Kidney (tissue), 14 donors: ENCODE data around the gene LTB4R2. TPM values are rescaled to one million over a fixed set of nuclear protein-coding genes. Genes with fewer than 3 reads are reported as not detected.

Experiments used
- DNase-seq, 5 donors: peaks; one replicate each; pipeline ENCODE4 v3.0.0-alpha.2; 2013 to 2020
- FAIRE-seq: peaks from 2 replicates; lab custom pipeline; 2012; peaks lifted over from hg19 to GRCh38; lab: Jason Lieb, UNC
- H3K27ac ChIP-seq, 2 donors: one replicate each; pipeline ENCODE4 v1.7.0; 2013; ENCODE audit warnings: low read depth in 2 of 2, low read length in 2 of 2, inconsistent platforms in 1 of 2
- H3K27me3 ChIP-seq: one replicate; pipeline ENCODE4 v1.7.1; 2013; ENCODE audit warnings: low read length, inconsistent platforms; ENCODE audit not compliant: control insufficient read depth, insufficient read depth
- H3K36me3 ChIP-seq, 3 donors: one replicate each; pipeline versions ENCODE4 v1.7.0 to v1.7.1; 2013; ENCODE audit warnings: low read length in 3 of 3, control low read depth in 1 of 3, inconsistent platforms in 1 of 3; ENCODE audit not compliant: insufficient read depth in 3 of 3, control insufficient read depth in 2 of 3
- H3K4me1 ChIP-seq, 3 donors: one replicate each; pipeline versions ENCODE4 v1.7.0 to v1.7.1; 2013; ENCODE audit warnings: low read length in 3 of 3, inconsistent platforms in 1 of 3, low read depth in 1 of 3; ENCODE audit not compliant: control insufficient read depth in 2 of 3, insufficient read depth in 2 of 3
- H3K4me3 ChIP-seq, 3 donors: one replicate each; pipeline versions ENCODE4 v1.7.0 to v1.8.1; 2013; ENCODE audit warnings: low read length in 3 of 3, control low read depth in 1 of 3, inconsistent platforms in 1 of 3
- H3K9ac ChIP-seq, 3 donors: one replicate each; pipeline versions ENCODE4 v1.7.0 to v1.7.1; 2013; ENCODE audit warnings: low read length in 3 of 3, control low read depth in 1 of 3, inconsistent platforms in 1 of 3
- H3K9me3 ChIP-seq, 3 donors: one replicate each; pipeline versions ENCODE4 v1.7.0 to v1.7.1; 2013; ENCODE audit warnings: low read length in 3 of 3, control low read depth in 1 of 3, inconsistent platforms in 1 of 3; ENCODE audit not compliant: control insufficient read depth in 2 of 3, insufficient read depth in 1 of 3
- intact Hi-C: fragments of 100-400 bp; cut with DNase I; formaldehyde crosslinking; loops from one replicate; pipeline ENCODE4 v1.11.1; 2022
- polyA plus RNA-seq: library from polyadenylated mRNA; stranded (reverse); fragments of 350-450 nt; fragmentation: Illumina TruSeq; extraction: RNeasy Lipid Tissue Mini Kit (QIAGEN cat#74804); gene quantifications from one replicate; pipeline ENCODE4 v1.2.3, GENCODE V29; 2014; ENCODE audit warnings: low read depth, low replicate concordance; ENCODE audit not compliant: insufficient read depth
- total RNA-seq: library from RNA; stranded (reverse); fragmentation: NEBNext Ultra II Directional; extraction: Animal tissue kit (Norgen Biotek cat#: 25700); gene quantifications from one replicate; pipeline ENCODE4 v1.2.1, GENCODE V29; 2021
- TF ChIP-seq, protein P1 (sequence below): IDR thresholded peaks from 3 replicates; pipeline ENCODE4 v1.5.1; 2012; ENCODE audit warnings: mild to moderate bottlenecking, moderate library complexity, borderline replicate concordance; ENCODE audit not compliant: insufficient read depth; ENCODE audit errors: extremely low read depth
- donor health status: control.
- donor health status: control.
- donor health status: control.
- donor health status: control.
- donor health status: control.
- donor health status: DM: yes; HTN: yes; CAD: no.
- donor health status: Normal renal cell carcinoma (clear cell type).

LTB4R2 gene
- total and polyA plus RNA-seq, 2 donors from 2014 or later = 0.67 to 9.2 TPM

DNA sequence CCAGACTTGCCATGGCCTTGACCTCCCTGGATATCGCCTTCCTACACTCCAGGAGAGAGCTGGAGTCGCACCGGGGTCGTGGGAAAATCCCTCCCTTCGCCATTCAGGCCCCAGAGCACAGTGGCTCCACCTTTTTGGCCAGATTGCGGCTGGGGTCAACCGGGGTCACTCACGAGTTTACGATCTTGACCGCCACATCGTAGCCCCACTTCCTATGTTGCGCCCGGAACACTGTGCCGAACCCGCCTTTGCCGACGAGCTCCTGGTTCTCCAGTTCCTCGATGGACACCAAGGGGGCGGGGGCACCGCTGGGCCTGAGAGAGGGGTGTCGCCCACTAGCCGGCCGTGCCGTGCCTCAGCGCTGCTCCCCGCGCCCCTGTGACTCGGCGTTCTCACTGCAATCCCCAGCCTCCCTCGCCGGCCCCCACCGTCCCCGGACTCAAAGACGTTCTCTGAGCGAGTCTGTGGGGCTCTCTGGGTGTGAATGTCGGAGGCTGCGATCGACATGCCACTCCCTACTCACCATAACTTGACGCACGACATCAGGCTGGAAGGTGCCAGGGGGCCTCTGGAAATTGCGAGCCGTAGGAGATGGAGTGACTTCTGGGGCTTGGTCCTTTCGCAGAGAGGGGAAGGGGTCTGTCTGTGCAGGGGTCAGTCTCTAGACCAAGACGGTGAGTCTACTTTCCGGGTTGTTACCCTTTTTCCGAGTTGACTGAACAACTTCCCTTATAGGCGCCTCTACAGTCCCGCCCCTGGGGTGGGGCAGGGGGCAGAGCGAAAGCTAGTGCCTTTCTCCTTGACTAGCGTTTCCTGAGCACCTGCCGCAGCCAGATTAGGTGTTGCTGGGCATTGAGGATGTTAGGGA lies 29.6 kb downstream of the LTB4R2 start, which contains the start of gene RIPK3:
Gene RIPK3, minus strand, starts transcription at position 708 of the 868 bp plus-strand sequence. Its CDS starts 165 bp downstream, at position 543.
- H3K27me3 ChIP-seq = no peaks in the 10 kb centered on the region
- intact Hi-C loops = loop anchor here (5.0 kb wide), 1 partner anchor 98 kb away; no protein-coding TSS in a partner anchor
- peaks cover 0 to 9% (median 0%) of the 10 kb centered on the region in 3 donors for H3K4me1 ChIP-seq
- H3K4me3 ChIP-seq = peak within 1 kb of the TSS; percentile 50 to 68 (median 65)
- peak in 3 of 5 donors; percentile 51 to 84 (median 63) for DNase-seq
- FAIRE-seq = no peak
- H3K27ac ChIP-seq = no peak within 1 kb of the TSS
- TF ChIP-seq, protein P1, sequence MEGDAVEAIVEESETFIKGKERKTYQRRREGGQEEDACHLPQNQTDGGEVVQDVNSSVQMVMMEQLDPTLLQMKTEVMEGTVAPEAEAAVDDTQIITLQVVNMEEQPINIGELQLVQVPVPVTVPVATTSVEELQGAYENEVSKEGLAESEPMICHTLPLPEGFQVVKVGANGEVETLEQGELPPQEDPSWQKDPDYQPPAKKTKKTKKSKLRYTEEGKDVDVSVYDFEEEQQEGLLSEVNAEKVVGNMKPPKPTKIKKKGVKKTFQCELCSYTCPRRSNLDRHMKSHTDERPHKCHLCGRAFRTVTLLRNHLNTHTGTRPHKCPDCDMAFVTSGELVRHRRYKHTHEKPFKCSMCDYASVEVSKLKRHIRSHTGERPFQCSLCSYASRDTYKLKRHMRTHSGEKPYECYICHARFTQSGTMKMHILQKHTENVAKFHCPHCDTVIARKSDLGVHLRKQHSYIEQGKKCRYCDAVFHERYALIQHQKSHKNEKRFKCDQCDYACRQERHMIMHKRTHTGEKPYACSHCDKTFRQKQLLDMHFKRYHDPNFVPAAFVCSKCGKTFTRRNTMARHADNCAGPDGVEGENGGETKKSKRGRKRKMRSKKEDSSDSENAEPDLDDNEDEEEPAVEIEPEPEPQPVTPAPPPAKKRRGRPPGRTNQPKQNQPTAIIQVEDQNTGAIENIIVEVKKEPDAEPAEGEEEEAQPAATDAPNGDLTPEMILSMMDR = no peak
- H3K9ac ChIP-seq = peak within 1 kb of the TSS in 2 of 3 donors; percentile 38 to 65
- no peaks in the 10 kb centered on the region for H3K9me3 ChIP-seq
- no peaks in the 10 kb centered on the region for H3K36me3 ChIP-seq

DNA sequence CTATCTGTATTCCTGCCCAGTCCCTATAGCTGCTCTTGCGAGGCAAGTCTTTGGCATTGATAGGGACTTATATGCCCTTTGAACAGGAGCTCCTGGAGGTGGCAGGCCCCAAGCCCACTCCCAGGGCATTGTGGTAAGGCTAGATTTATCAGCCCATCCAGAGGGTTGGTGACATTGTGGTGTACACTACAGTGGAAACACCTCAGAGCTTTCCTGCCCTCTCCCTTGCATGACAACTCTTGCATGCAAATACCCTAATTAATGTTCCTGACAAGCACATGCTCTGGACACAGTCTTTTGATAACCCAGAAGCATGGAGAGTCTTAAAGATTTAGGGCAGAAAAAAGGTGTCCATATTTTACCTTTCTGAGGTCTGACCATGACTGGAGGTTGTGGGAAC lies 30.7 kb downstream of the LTB4R2 start:
- no peak for FAIRE-seq
- no peak overlapping the region for H3K4me3 ChIP-seq

DNA sequence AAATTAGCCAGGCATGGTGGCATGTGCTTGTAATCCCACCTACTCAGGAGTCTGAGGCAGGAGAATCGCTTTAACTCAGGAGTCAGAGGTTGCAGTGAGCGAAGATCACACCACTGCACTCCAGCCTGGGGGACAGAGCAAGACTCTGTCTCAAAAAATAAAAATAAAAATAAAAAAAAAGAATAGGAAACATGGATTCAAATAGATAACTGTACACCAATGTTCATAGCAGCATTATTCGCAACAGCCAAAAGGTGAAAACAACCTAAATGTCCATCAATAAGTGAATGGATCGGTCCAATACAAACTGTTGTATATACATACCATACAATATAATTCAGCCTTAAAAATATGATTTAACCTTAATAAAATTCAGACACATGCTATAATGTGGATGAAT lies 32.9 kb downstream of the LTB4R2 start:
- no peaks in the 10 kb centered on the region for H3K27me3 ChIP-seq
- H3K27ac ChIP-seq = no peak overlapping the region
- TF ChIP-seq, protein P1 = no peak
- FAIRE-seq = no peak
- no peak overlapping the region for H3K9ac ChIP-seq
- no peaks in the 10 kb centered on the region for H3K36me3 ChIP-seq
- peaks cover 0 to 9% (median 0%) of the 10 kb centered on the region in 3 donors for H3K4me1 ChIP-seq
- intact Hi-C loops = no loop called here
- no peaks in the 10 kb centered on the region for H3K9me3 ChIP-seq
- DNase-seq = no peak
- no peak overlapping the region for H3K4me3 ChIP-seq

More for the DNA sequence above, 30.7 kb downstream of the LTB4R2 start:
- TF ChIP-seq, protein P1 = no peak
- H3K27ac ChIP-seq = no peak overlapping the region
- intact Hi-C loops = no loop called here
- H3K9me3 ChIP-seq = no peaks in the 10 kb centered on the region
- no peaks in the 10 kb centered on the region for H3K27me3 ChIP-seq
- H3K4me1 ChIP-seq = peaks cover 0 to 9% (median 0%) of the 10 kb centered on the region in 3 donors
- no peaks in the 10 kb centered on the region for H3K36me3 ChIP-seq
- no peak overlapping the region for H3K9ac ChIP-seq
- no peak for DNase-seq
